IMR-90 (cell line): ENCODE measurements around the gene NF1. TPM values are rescaled to one million over a fixed set of nuclear protein-coding genes. Genes with fewer than 3 reads are reported as not detected.
A peak's percentile ranks its signal among the peaks of the same experiment; 100 is the strongest.

ENCODE experiments used
- ATAC-seq: fragments of 200-7000 bp; cut with Tn5 transposase; 2 replicates; pipeline ENCODE4 v1.9.1; 2020; ENCODE audit warnings: low read depth, mild to moderate bottlenecking, moderate library complexity
- BruUV-seq: library from RNA; stranded (reverse); fragments of 400-500 nt; replicated peaks from 2 replicates; lab custom pipeline; 2021; lab: Mats Ljungman, UMichigan
- CTCF ChIA-PET: fragments of 300-600 bp; formaldehyde crosslinking; extraction: SDS; loops from one replicate; lab custom pipeline; 2021; ENCODE audit warnings: antibody characterized with exemption; lab: Yijun Ruan, JAX
- POLR2A ChIA-PET: fragments of 300-600 bp; sonication (Branson Sonifier 250); formaldehyde crosslinking; loops from one replicate; lab custom pipeline; 2022; ENCODE audit warnings: antibody characterized with exemption; ENCODE audit not compliant: unreplicated experiment; lab: Charles Lee
- DNase-seq: peaks from one replicate; pipeline ENCODE4 v3.0.0; 2013
- H2AFZ ChIP-seq: replicated peaks from 2 replicates; pipeline ENCODE3; 2013; ENCODE audit warnings: low read length, mild to moderate bottlenecking; ENCODE audit not compliant: poor library complexity
- H2AK5ac ChIP-seq: 2 replicates; pipeline ENCODE4 v1.6.1; 2013; ENCODE audit warnings: low read depth, low read length, inconsistent platforms
- H2AK9ac ChIP-seq: replicated peaks from 2 replicates; pipeline ENCODE3; 2013; ENCODE audit warnings: mild to moderate bottlenecking, low read depth, low read length, moderate library complexity; ENCODE audit not compliant: poor library complexity
- H2BK120ac ChIP-seq: 2 replicates; pipeline ENCODE4 v1.6.1; 2013; ENCODE audit warnings: low read depth, low read length, inconsistent platforms
- H2BK15ac ChIP-seq: 3 replicates; pipeline ENCODE4 v1.6.1; 2013; ENCODE audit warnings: low read depth, low read length, inconsistent platforms
- H2BK20ac ChIP-seq: 2 replicates; pipeline ENCODE4 v1.6.1; 2013; ENCODE audit warnings: low read depth, mild to moderate bottlenecking, inconsistent platforms, low read length, moderate library complexity
- H2BK5ac ChIP-seq: 2 replicates; pipeline ENCODE4 v1.6.1; 2013; ENCODE audit warnings: mild to moderate bottlenecking, low read depth, low read length, inconsistent platforms; ENCODE audit not compliant: poor library complexity, severe bottlenecking
- H3K14ac ChIP-seq: replicated peaks from 2 replicates; pipeline ENCODE4 v1.6.1; 2013; ENCODE audit warnings: low read depth, low read length, inconsistent platforms
- H3K18ac ChIP-seq: 2 replicates; pipeline ENCODE4 v1.6.1; 2013; ENCODE audit warnings: low read depth, low read length, control low read depth
- H3K23ac ChIP-seq: 2 replicates; pipeline ENCODE4 v1.6.1; 2013; ENCODE audit warnings: low read depth, low read length, inconsistent platforms
- H3K27ac ChIP-seq: 2 replicates; pipeline ENCODE4 v1.5.1; 2013; ENCODE audit warnings: mild to moderate bottlenecking, control low read depth, low read length; ENCODE audit not compliant: insufficient read depth
- H3K27me3 ChIP-seq: 2 replicates; pipeline ENCODE4 v1.6.1; 2013; ENCODE audit warnings: low read length; ENCODE audit not compliant: control insufficient read depth, insufficient read depth
- H3K36me3 ChIP-seq: 2 replicates; pipeline ENCODE4 v1.6.1; 2013; ENCODE audit warnings: low read length, mixed read lengths; ENCODE audit not compliant: control insufficient read depth, insufficient read depth
- H3K4ac ChIP-seq: 2 replicates; pipeline ENCODE4 v1.6.1; 2013; ENCODE audit warnings: low read depth, low read length, inconsistent platforms
- H3K4me1 ChIP-seq: 2 replicates; pipeline ENCODE4 v1.6.1; 2013; ENCODE audit warnings: low read length, mixed read lengths; ENCODE audit not compliant: control insufficient read depth, insufficient read depth
- H3K4me2 ChIP-seq: 2 replicates; pipeline ENCODE4 v1.6.1; 2013; ENCODE audit warnings: low read depth, mild to moderate bottlenecking, control low read depth, low read length, moderate library complexity
- H3K4me3 ChIP-seq: 2 replicates; pipeline ENCODE4 v1.5.1; 2013; ENCODE audit warnings: low read depth, mild to moderate bottlenecking, control low read depth, low read length, moderate library complexity; ENCODE audit not compliant: insufficient read depth
- H3K56ac ChIP-seq: 2 replicates; pipeline ENCODE4 v1.6.1; 2013; ENCODE audit warnings: low read length, inconsistent platforms; ENCODE audit not compliant: insufficient read depth; ENCODE audit errors: extremely low read depth
- H3K79me1 ChIP-seq, 2 experiments: 2 replicates each; pipeline ENCODE4 v1.6.1; 2013; ENCODE audit warnings: low read length in 2 of 2, inconsistent platforms in 1 of 2, low read depth in 1 of 2
- H3K9ac ChIP-seq: 2 replicates; pipeline ENCODE4 v1.6.1; 2013; ENCODE audit warnings: low read depth, low read length, control low read depth
- H3K9me1 ChIP-seq: 2 replicates; pipeline ENCODE4 v1.6.1; 2013; ENCODE audit warnings: low read length, inconsistent platforms; ENCODE audit not compliant: insufficient read depth
- H3K9me3 ChIP-seq: 2 replicates; pipeline ENCODE4 v1.6.1; 2013; ENCODE audit warnings: low read length; ENCODE audit not compliant: control insufficient read depth, insufficient read depth
- H4K20me1 ChIP-seq: 2 replicates; pipeline ENCODE4 v1.6.1; 2013; ENCODE audit warnings: low read length, inconsistent platforms; ENCODE audit not compliant: insufficient read depth
- H4K5ac ChIP-seq: 2 replicates; pipeline ENCODE4 v1.6.1; 2013; ENCODE audit warnings: mild to moderate bottlenecking, low read depth, low read length, control low read depth
- H4K8ac ChIP-seq, 2 experiments: 2 replicates each; pipeline ENCODE4 v1.6.1; 2013; ENCODE audit warnings: low read depth in 2 of 2, low read length in 2 of 2, control low read depth in 1 of 2, inconsistent platforms in 1 of 2
- H4K91ac ChIP-seq: 2 replicates; pipeline ENCODE4 v1.6.1; 2013; ENCODE audit warnings: low read depth, low read length, inconsistent platforms; ENCODE audit not compliant: insufficient read depth
- BHLHE40 ChIP-seq: fragments of 150-350 bp; IDR thresholded peaks from 2 replicates; pipeline ENCODE4 v1.6.1; 2016; ENCODE audit warnings: mild to moderate bottlenecking, low read depth, low read length
- CEBPB ChIP-seq: IDR thresholded peaks from 2 replicates; pipeline ENCODE4 v1.6.1; 2012; ENCODE audit warnings: low read depth, low read length, improper control_type of control experiment
- CHD1 ChIP-seq: IDR thresholded peaks from 2 replicates; pipeline ENCODE4 v1.6.1; 2012; ENCODE audit warnings: low read depth, low read length, improper control_type of control experiment
- ELK1 ChIP-seq: fragments of 150-350 bp; IDR thresholded peaks from 2 replicates; pipeline ENCODE4 v1.6.1; 2016; ENCODE audit warnings: low read depth, mild to moderate bottlenecking, low read length, moderate library complexity, borderline replicate concordance
- FOS ChIP-seq: fragments of 150-350 bp; IDR thresholded peaks from 2 replicates; pipeline ENCODE4 v1.6.1; 2016; ENCODE audit warnings: low read depth, low read length
- MAFK ChIP-seq: IDR thresholded peaks from 2 replicates; pipeline ENCODE4 v1.6.1; 2012; ENCODE audit warnings: low read depth, low read length, improper control_type of control experiment
- MXI1 ChIP-seq: IDR thresholded peaks from 2 replicates; pipeline ENCODE4 v1.6.1; 2012; ENCODE audit warnings: low read depth, mild to moderate bottlenecking, low read length, moderate library complexity, borderline replicate concordance
- POLR2A ChIP-seq: IDR thresholded peaks from 2 replicates; pipeline ENCODE4 v1.6.1; 2012; ENCODE audit warnings: mild to moderate bottlenecking, low read depth, low read length
- RAD21 ChIP-seq: IDR thresholded peaks from 2 replicates; pipeline ENCODE4 v1.6.1; 2012; ENCODE audit warnings: low read length, improper control_type of control experiment
- RCOR1 ChIP-seq: IDR thresholded peaks from 2 replicates; pipeline ENCODE4 v1.6.1; 2012; ENCODE audit warnings: mild to moderate bottlenecking, low read length, improper control_type of control experiment; ENCODE audit not compliant: insufficient replicate concordance
- RFX5 ChIP-seq: IDR thresholded peaks from 2 replicates; pipeline ENCODE4 v1.8.0; 2012; ENCODE audit warnings: low read depth, mild to moderate bottlenecking, low read length, moderate library complexity
- SMC3 ChIP-seq: fragments of 150-350 bp; IDR thresholded peaks from 2 replicates; pipeline ENCODE4 v1.6.1; 2016; ENCODE audit warnings: low read depth, mild to moderate bottlenecking, antibody characterized with exemption, low read length, moderate library complexity
- WGBS, 2 experiments: methylation state at CpG; one replicate each; pipeline versions ENCODE4 v1.1.5 to v1.1.7; 2013; ENCODE audit warnings: missing lambda C conversion rate in 2 of 2; ENCODE audit not compliant: insufficient read length in 1 of 2; ENCODE audit errors: extremely low coverage in 2 of 2; 5-methylcytosine and 5-hydroxymethylcytosine counted together
- dilution Hi-C: fragments of 300-500 bp; cut with HindIII; formaldehyde crosslinking; loops from one replicate; pipeline ENCODE4 v1.14.3; 2018; ENCODE audit warnings: low sequenced_read_pairs; ENCODE audit not compliant: unreplicated experiment
- in situ Hi-C: fragments of 300-500 bp; cut with MboI; formaldehyde crosslinking; loops from 3 replicates; pipeline ENCODE4 v1.14.3; 2019; ENCODE audit warnings: low sequenced_read_pairs, inconsistent platforms, mixed read lengths
- intact Hi-C: fragments of 100-400 bp; cut with micrococcal nuclease; formaldehyde crosslinking; loops from 2 replicates; pipeline ENCODE4 v1.10.0; 2022
- polyA plus RNA-seq, 3 experiments: library from polyadenylated mRNA; depleted of rRNA; stranded (reverse); fragments of >200 nt; gene quantifications; 2 replicates each; pipeline ENCODE4 v1.2.3, GENCODE V29; 2012; ENCODE audit warnings: low replicate concordance in 1 of 3
- total RNA-seq: library from RNA; depleted of rRNA; stranded (reverse); fragments of >200 nt; gene quantifications from 2 replicates; pipeline ENCODE4 v1.2.3, GENCODE V29; 2012
- TF ChIP-seq, protein P1 (sequence below): fragments of 150-350 bp; IDR thresholded peaks from 2 replicates; pipeline ENCODE4 v1.6.1; 2017; ENCODE audit warnings: mild to moderate bottlenecking, antibody characterized with exemption, low read length, low read depth

Gene NF1
- total and polyA plus RNA-seq, 2 of the 4 experiments (the other 2 are of a cell fraction), result 17.9 to 48.6 TPM

DNA sequence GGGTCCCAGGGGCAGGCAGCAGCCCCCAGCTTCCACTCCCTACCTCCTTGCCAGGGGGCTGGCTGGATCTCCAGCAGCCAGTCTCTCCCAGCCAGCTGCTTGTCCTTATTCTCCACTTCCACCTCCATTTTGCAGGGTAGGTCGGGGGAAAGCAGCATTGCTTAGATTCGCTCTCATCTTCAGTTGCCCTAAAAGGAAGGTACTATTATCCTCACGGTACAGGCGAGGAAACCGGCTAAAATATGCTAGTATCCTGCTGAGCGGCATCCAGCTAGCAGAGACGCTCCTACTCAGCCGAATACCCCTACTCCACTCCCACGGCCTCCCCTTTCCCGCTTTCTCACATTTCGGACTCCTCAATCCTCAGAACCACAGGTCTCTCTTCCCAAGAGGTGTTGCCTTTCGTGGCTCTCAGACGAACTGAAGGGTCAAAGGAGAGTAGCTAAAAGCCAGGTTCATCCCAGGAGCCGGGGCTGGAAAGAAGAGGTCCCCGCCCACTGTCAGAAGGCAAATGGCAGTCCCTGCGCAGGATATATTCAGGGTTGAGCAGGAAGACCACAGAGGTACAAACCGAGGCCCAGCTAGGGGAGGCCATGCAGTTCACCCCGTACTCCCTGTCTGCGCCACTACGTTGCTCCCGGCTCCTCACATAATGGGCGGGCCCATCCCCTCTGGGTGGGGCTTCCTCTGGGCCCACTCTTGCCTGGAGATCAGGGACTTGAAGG lies 295.0 kb downstream of the NF1 start:
- no TSS peak for BruUV-seq
- Histone ChIP-seq H4K20me1 (no peaks in the 10 kb centered on the region; the same call in none of the 2 replicates), H3K79me1 (no peaks in the 10 kb centered on the region), H2AK5ac (no peak overlapping the region), H3K23ac (no peak overlapping the region), H3K9me1 (0 out of 2 replicates have a peak, but pooled peaks cover 5% of the 10 kb centered on the region), H3K14ac (no peak overlapping the region), H2AK9ac (no peak overlapping the region), H3K9me3 (no peaks in the 10 kb centered on the region), H2BK5ac (no peak overlapping the region), H3K27ac (no peak overlapping the region), H2BK120ac (no peak overlapping the region), H2BK20ac (no peak overlapping the region), H3K18ac (no peak overlapping the region), H3K4me1 (peaks cover 2% of the 10 kb centered on the region; the same call in 1 of the 2 replicates), H3K56ac (no peak overlapping the region), H4K91ac (no peak overlapping the region), H3K27me3 (peaks cover 37% of the 10 kb centered on the region), H4K8ac (no peak overlapping the region), H3K9ac (no peak overlapping the region), H4K5ac (no peak overlapping the region), H2AFZ (peak overlapping the region; percentile 48), H3K36me3 (no peaks in the 10 kb centered on the region), H3K4me2 (no peak overlapping the region), H3K4ac (no peak overlapping the region), H3K4me3 (no peak overlapping the region), H2BK15ac (no peak overlapping the region)
- DNase-seq (no peak), ATAC-seq (no peak)
- ChIA-PET POLR2A (no interaction called here), CTCF (interaction anchor here (0.9 to 1.6 kb wide), 3 partner anchors 10 to 453 kb away, joined by 3 to 10 read pairs (median 3); no protein-coding TSS in a partner anchor)
- TF ChIP-seq RCOR1 (no peak), FOS (no peak), SMC3 (no peak), MAFK (no peak), ELK1 (no peak), RFX5 (no peak), POLR2A (no peak), CHD1 (no peak), CEBPB (no peak), RAD21 (no peak), BHLHE40 (no peak), MXI1 (no peak)
- TF ChIP-seq, protein P1, sequence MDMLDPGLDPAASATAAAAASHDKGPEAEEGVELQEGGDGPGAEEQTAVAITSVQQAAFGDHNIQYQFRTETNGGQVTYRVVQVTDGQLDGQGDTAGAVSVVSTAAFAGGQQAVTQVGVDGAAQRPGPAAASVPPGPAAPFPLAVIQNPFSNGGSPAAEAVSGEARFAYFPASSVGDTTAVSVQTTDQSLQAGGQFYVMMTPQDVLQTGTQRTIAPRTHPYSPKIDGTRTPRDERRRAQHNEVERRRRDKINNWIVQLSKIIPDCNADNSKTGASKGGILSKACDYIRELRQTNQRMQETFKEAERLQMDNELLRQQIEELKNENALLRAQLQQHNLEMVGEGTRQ, result no peak
- 73% methylated on average over 5 of the region's 22 CpGs; no CpG with 5 or more reads in 1 of the 2 experiments for WGBS, 2 experiments
- in situ Hi-C loops, result no loop called here
- dilution Hi-C loops, result no loop called here
- intact Hi-C loops, result loop anchor here (1.0 kb wide), 2 partner anchors 135 to 452 kb away; no protein-coding TSS in a partner anchor
